ENCODE results near the gene CIBAR2.

GRCh38 chr16:85086347-85087291 lies 25.7 kb downstream of the CIBAR2 start:
- TF ChIP-seq POLR2A (IDR thresholded peaks at IDR 0.05; ENCODE audit: low read length) (no peak), GATA1 (IDR thresholded peaks at IDR 0.05; ENCODE audit: low read depth, low read length) (no peak)

Measured in erythroblast (primary cell).